Mononuclear cell (primary cell): Measurements from ENCODE around the gene SUSD3. TPM values are rescaled to one million over a fixed set of nuclear protein-coding genes. Genes with fewer than 3 reads are reported as not detected.

ENCODE experiments used
- H3K27me3 ChIP-seq: 2 replicates; pipeline ENCODE4 v1.6.0; 2011; ENCODE audit warnings: low read length, control low read depth; ENCODE audit not compliant: insufficient read depth
- H3K4me1 ChIP-seq: 2 replicates; pipeline ENCODE4 v1.5.1; 2011; ENCODE audit warnings: mild to moderate bottlenecking, low read length, control low read depth; ENCODE audit not compliant: insufficient read depth
- H3K4me3 ChIP-seq: 2 replicates; pipeline ENCODE4 v1.5.1; 2011; ENCODE audit warnings: mild to moderate bottlenecking, low read length, moderate library complexity
- H3K9me3 ChIP-seq: 2 replicates; pipeline ENCODE4 v1.5.1; 2011; ENCODE audit warnings: low read depth, mild to moderate bottlenecking, control low read depth, low read length
- total RNA-seq: library from RNA; depleted of rRNA; stranded (reverse); fragments of >200 nt; gene quantifications from one replicate; pipeline ENCODE4 v1.2.3, GENCODE V29; 2012

The SUSD3 gene
- total RNA-seq, 1 donor: 11.0 TPM

- peaks cover 13% of the 10 kb centered on the region for H3K4me1 ChIP-seq
- no peak overlapping the region for H3K4me3 ChIP-seq
- no peaks in the 10 kb centered on the region for H3K27me3 ChIP-seq
Measured at GRCh38 chr9:93071464-93071863, 13.0 kb downstream of the SUSD3 start.

GRCh38 chr9:93072383-93072795 is 13.9 kb downstream of the SUSD3 start:
- H3K4me3 ChIP-seq: no peak overlapping the region
- no peaks in the 10 kb centered on the region for H3K9me3 ChIP-seq
- no peaks in the 10 kb centered on the region for H3K27me3 ChIP-seq
- H3K4me1 ChIP-seq: peaks cover 13% of the 10 kb centered on the region

More at GRCh38 chr9:93071464-93071863, 13.0 kb downstream of the SUSD3 start:
- no peaks in the 10 kb centered on the region for H3K9me3 ChIP-seq

GRCh38 chr9:93076101-93076791 is 17.7 kb downstream of the SUSD3 start:
- no peaks in the 10 kb centered on the region for H3K9me3 ChIP-seq
- H3K4me3 ChIP-seq: no peak overlapping the region
- H3K27me3 ChIP-seq: no peaks in the 10 kb centered on the region
- peaks cover 7% of the 10 kb centered on the region for H3K4me1 ChIP-seq

GRCh38 chr9:93076792-93077128 is 18.3 kb downstream of the SUSD3 start:
- H3K27me3 ChIP-seq: no peaks in the 10 kb centered on the region
- H3K9me3 ChIP-seq: no peaks in the 10 kb centered on the region
- H3K4me1 ChIP-seq: peaks cover 7% of the 10 kb centered on the region
- H3K4me3 ChIP-seq: no peak overlapping the region

- Histone ChIP-seq H3K4me1 (peaks cover 5% of the 10 kb centered on the region), H3K27me3 (no peaks in the 10 kb centered on the region), H3K4me3 (no peak overlapping the region), H3K9me3 (no peaks in the 10 kb centered on the region)
Measured at GRCh38 chr9:93077367-93077766, 18.9 kb downstream of the SUSD3 start.

GRCh38 chr9:93077811-93078210 is 19.3 kb downstream of the SUSD3 start:
- Histone ChIP-seq H3K9me3 (no peaks in the 10 kb centered on the region), H3K4me1 (peaks cover 5% of the 10 kb centered on the region), H3K4me3 (no peak overlapping the region), H3K27me3 (no peaks in the 10 kb centered on the region)

- H3K4me1 ChIP-seq: peaks cover 19% of the 10 kb centered on the region
- no peaks in the 10 kb centered on the region for H3K27me3 ChIP-seq
- H3K9me3 ChIP-seq: no peaks in the 10 kb centered on the region
- H3K4me3 ChIP-seq: no peak overlapping the region
Measured at GRCh38 chr9:93079371-93079770, 20.9 kb downstream of the SUSD3 start.

GRCh38 chr9:93080406-93080805 is 21.9 kb downstream of the SUSD3 start:
- Histone ChIP-seq H3K27me3 (no peaks in the 10 kb centered on the region), H3K4me1 (peaks cover 19% of the 10 kb centered on the region), H3K9me3 (no peaks in the 10 kb centered on the region), H3K4me3 (no peak overlapping the region)

- H3K27me3 ChIP-seq: no peaks in the 10 kb centered on the region
- H3K9me3 ChIP-seq: no peaks in the 10 kb centered on the region
- peaks cover 19% of the 10 kb centered on the region for H3K4me1 ChIP-seq
- no peak overlapping the region for H3K4me3 ChIP-seq
Measured at GRCh38 chr9:93081081-93081529, 22.6 kb downstream of the SUSD3 start.

- no peak overlapping the region for H3K4me3 ChIP-seq
- H3K9me3 ChIP-seq: no peaks in the 10 kb centered on the region
- H3K27me3 ChIP-seq: no peaks in the 10 kb centered on the region
- peaks cover 19% of the 10 kb centered on the region for H3K4me1 ChIP-seq
Measured at GRCh38 chr9:93081931-93082330, 23.4 kb downstream of the SUSD3 start.

- Histone ChIP-seq H3K4me3 (no peak overlapping the region), H3K4me1 (peaks cover 19% of the 10 kb centered on the region), H3K9me3 (no peaks in the 10 kb centered on the region), H3K27me3 (no peaks in the 10 kb centered on the region)
Measured at GRCh38 chr9:93082841-93083411, 24.4 kb downstream of the SUSD3 start.

GRCh38 chr9:93083592-93084470 is 25.3 kb downstream of the SUSD3 start:
- H3K4me3 ChIP-seq: no peak overlapping the region
- peaks cover 19% of the 10 kb centered on the region for H3K4me1 ChIP-seq
- H3K27me3 ChIP-seq: no peaks in the 10 kb centered on the region
- no peaks in the 10 kb centered on the region for H3K9me3 ChIP-seq

GRCh38 chr9:93084471-93084881 is 26.0 kb downstream of the SUSD3 start:
- Histone ChIP-seq H3K4me1 (peaks cover 19% of the 10 kb centered on the region), H3K9me3 (no peaks in the 10 kb centered on the region), H3K4me3 (no peak overlapping the region), H3K27me3 (no peaks in the 10 kb centered on the region)

GRCh38 chr9:93085676-93086075 is 27.2 kb downstream of the SUSD3 start:
- peaks cover 19% of the 10 kb centered on the region for H3K4me1 ChIP-seq
- no peaks in the 10 kb centered on the region for H3K27me3 ChIP-seq
- no peaks in the 10 kb centered on the region for H3K9me3 ChIP-seq
- no peak overlapping the region for H3K4me3 ChIP-seq

GRCh38 chr9:93086447-93087224 is 28.1 kb downstream of the SUSD3 start:
- peaks cover 19% of the 10 kb centered on the region for H3K4me1 ChIP-seq
- no peaks in the 10 kb centered on the region for H3K27me3 ChIP-seq
- no peaks in the 10 kb centered on the region for H3K9me3 ChIP-seq
- no peak overlapping the region for H3K4me3 ChIP-seq
